GM19035 (cell line): ENCODE results near the gene SLC27A5.
"Not testable (repeated sequence)": the region's sequence is repeated elsewhere in the genome, so short reads cannot be mapped to it uniquely, and the experiment has no call there.

ENCODE experiments used
- ATAC-seq: cut with Tn5 transposase; IDR thresholded peaks from one replicate; pipeline ENCODE4 v1.9.1; 2021; ENCODE audit not compliant: unreplicated experiment

SLC27A5 gene

DNA sequence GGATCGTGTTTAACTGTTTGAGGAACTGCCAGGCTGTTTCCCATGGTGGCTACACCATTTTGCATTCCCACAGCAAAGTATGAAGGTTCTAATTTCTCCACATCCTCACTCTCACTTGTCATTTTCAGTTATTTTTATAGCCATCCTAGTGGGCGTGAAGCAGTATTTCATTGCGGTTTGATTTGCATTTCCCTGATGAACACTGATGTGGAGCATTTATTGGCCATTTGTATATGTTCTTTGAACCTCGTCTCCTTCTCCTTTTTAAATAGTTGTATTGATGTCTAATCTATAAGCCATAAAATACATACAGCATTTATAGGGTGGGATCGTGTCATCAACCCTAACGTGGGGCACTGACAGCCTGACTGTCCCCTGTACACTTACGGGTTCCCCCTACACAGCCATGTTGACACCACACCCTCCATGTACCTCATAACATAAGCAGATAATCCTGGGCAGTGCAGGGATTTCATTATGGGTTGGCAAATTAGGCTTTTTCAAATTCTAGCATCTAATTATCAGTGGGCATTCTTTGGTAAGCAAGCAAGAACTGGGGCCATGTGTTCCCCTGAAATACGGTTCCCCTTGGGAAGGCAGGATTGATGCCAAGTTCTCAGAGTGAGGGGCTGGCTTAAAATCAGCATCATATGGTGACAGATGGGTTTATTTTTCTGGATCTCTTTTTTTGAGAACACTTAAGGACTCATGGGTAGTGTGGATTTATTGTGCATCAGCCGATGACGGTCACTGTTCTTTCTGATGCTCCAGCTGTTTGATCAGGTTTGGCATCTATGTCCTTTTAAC is 19.4 kb upstream of the SLC27A5 start:
- ATAC-seq: no peak

DNA sequence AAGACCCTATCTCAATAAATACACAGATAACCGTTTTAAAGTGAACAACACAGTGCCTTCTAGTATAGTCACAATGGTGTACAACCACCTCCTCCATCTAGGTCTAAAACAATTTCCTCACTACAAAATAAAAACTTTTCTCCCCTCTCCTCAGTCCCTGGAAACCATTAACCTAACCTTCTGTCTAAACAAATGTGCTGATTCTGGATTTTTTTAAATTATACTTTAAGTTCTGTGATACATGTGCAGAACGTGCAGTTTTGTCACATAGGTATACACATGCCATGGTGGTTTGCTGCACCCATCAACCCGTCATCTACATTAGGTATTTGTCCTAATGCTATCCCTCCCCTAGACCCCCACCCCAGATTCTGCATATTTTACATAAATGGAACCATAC is 17.6 kb upstream of the SLC27A5 start:
- no peak for ATAC-seq

- no peak for ATAC-seq
Measured at GRCh38 chr19:58522709-58523108, 10.9 kb upstream of the SLC27A5 start.

- no peak for ATAC-seq
Measured at GRCh38 chr19:58521651-58522050, 9.9 kb upstream of the SLC27A5 start.

DNA sequence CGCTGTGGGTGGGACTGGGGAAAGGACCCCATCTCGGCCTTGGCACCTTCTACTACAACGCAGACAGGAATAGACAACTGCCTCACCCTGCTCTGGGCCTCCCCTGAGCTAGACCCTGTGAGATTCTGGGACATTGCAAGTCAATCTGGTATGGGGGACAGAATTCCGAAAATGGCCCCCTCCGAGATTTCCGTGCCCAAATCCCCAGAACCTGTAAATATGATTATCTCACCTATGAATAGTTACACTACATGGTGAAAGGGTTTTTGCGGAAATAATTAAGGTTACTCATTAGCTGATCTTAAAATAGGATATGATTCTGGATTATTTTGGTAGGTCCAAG is 8.4 kb upstream of the SLC27A5 start:
- no peak for ATAC-seq

- ATAC-seq: peak; percentile 77
Measured at GRCh38 chr19:58519355-58520256, 7.8 kb upstream of the SLC27A5 start, which contains the start of gene ZBTB45. Gene ZBTB45, minus strand, starts transcription at chr19:58519810. Its CDS starts 2,137 bp downstream, at chr19:58517673.

- ATAC-seq: no peak
Measured at GRCh38 chr19:58519087-58519354, 7.2 kb upstream of the SLC27A5 start.

DNA sequence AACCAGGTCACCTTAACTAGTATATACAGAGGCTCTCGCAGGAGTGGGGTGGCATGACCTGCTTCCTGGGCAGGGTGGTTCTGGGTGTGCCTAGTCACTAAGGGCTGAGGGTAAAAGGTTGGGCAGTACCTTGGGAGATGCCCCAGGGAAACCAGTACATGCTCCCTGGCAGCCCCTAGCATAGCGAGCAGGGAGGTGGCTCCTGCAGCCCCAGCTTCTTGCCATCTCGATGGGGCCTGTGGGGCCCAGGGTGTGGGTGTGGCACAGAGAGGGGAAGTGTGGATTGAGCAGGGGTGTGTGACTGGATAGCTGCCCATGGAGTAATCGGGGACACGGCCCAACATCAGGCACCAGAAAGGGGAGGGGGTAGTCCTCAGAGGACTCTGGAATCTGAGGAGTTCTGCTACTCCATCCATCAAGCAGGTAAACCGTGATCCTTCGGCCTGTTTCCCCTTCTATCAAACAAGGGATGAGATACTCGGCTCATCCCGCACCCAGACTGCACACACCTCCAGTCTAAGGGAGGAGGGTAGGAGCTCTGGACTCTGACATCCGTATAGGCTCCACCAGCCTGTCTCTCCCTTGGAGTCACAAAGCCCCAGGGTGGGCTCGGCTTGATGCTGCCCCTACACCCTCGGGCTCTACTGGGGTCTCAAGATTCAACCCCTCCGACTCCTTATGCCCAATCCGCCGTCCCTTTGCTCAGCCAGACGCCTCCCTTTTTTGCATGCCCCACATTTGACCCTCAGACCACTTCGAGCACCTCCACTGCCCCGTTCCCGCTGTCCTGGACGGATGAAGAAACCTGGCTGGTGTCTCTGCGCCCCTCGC is 6.7 kb upstream of the SLC27A5 start:
- no peak for ATAC-seq

DNA sequence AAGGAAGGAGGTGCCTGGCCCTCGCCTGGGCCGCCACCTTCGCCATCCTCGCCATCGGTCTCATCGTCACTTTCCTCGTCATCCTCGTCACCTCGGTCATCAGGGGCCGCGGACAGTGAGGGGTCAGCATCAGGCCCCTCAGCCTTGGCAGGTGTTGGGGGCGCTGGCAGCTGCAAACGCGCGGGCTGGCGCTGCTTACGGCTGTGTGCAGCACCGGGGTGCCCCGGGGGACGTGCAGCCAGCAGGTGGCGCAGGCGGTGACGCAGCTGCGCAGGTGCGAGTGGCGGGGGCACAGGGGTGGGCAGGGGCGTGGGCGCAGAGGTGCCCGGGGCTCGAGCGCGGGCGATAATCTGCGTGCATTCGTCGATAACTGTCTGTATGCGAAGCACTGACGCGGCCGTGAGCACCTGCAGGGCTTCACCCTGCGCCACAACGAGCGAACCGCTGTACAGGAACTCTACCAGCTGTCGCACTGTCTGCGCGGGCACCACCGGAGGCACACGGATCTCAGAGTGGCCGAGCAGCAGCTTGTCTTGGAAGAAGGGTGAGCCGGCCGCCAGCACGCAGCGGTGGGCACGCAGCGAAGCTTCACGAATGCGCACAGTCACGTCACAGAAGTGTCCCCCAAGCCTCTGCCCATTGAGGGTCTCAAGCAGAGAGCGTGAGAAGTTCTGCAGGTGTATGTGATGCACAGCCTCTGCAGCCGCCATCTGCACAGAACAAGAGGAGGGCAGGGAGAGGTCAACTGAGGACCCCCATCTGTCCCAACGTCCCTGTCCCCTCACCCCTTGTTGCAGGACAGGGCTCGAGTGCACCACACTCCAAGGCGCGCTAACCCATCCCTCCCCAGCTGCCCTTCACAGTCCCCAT is 5.4 kb upstream of the SLC27A5 start:
- no peak for ATAC-seq

- ATAC-seq: no peak
Measured at GRCh38 chr19:58516246-58516836, 4.5 kb upstream of the SLC27A5 start.

DNA sequence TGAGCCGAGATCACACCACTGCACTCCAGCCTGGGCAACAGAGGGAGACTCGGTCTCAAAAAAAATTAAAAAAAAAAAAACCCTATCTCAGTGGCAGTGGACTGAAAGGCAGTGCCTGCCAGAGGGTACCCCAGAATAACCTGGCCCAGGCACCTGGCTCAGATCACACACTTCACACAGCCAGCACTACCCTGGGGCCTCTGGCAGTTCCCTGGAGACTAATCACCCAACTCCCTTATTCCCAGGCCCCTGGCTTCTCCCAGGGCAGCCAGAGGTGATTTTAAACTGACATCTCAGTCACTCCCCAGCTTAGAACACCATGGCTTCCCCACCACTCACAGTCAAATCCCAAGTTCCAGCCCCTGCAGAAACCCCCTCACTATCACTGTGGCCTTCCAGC is 3.5 kb upstream of the SLC27A5 start:
- no peak for ATAC-seq

- ATAC-seq: no peak
Measured at GRCh38 chr19:58514564-58515022, 2.8 kb upstream of the SLC27A5 start.

- ATAC-seq: no peak
Measured at GRCh38 chr19:58513694-58514563, 2.1 kb upstream of the SLC27A5 start.

DNA sequence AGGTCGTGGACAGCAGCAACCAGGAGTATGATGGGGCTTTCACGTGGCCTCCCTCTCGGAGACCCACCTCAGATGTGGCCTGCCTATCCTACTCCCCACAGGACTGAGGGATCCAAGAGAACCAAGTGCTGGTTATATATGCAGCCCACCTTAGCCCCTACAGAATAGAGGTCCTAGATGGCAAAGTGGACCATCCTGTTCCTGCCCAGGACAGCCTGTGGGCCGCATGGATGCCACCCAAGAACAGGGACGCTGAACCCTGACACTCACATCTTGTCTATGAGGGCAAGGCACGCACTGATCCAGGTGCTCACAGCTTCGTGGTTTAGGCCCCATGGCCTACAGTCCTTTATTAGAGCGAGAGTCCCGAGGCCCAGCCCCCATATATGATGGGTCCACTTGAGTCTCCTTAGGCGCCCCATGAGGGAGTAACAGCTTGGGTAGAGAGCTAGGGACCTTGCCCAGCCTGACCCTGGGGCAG is 1.5 kb upstream of the SLC27A5 start:
- no peak for ATAC-seq

GRCh38 chr19:58510084-58510862 is 1.5 kb downstream of the SLC27A5 start:
- ATAC-seq: no peak

DNA sequence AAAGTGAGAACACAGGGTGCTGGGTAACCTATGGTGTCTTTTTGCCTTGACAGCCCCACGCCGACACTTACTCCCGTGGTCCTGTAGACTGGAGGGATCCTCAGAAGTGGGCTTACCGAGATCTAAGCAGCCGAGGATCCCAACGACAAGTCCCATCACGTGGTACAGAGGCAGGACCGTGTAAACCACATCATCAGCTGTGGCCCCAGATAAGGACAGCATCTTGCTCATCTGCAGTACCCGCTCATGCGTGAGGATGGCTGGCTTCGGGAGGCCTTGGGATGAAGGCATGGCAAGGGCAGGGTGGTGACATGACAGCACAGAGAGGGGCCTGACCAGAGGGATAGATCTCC is 2.1 kb downstream of the SLC27A5 start:
- ATAC-seq: no peak

GRCh38 chr19:58507602-58508223 is 4.1 kb downstream of the SLC27A5 start:
- ATAC-seq: not testable (repeated sequence)

- ATAC-seq: no peak
Measured at GRCh38 chr19:58500242-58500641, 11.6 kb downstream of the SLC27A5 start.
